Amniotic stem cell (primary cell): ENCODE measurements around the gene CCT3.
A peak's percentile ranks its signal among the peaks of the same experiment; 100 is the strongest.

Experiments used
- DNase-seq: peaks from one replicate; lab custom pipeline; 2025; lab: John Stamatoyannopoulos, UW

The CCT3 gene

GRCh38 chr1:156336242-156336641 lies 1.9 kb downstream of the CCT3 start:
- DNase-seq: no peak

- DNase-seq: peak; percentile 19
These were observed 14.9 kb downstream of the CCT3 start for GRCh38 chr1:156323179-156323578.

GRCh38 chr1:156320560-156320959 lies 17.5 kb downstream of the CCT3 start:
- DNase-seq: no peak

DNA sequence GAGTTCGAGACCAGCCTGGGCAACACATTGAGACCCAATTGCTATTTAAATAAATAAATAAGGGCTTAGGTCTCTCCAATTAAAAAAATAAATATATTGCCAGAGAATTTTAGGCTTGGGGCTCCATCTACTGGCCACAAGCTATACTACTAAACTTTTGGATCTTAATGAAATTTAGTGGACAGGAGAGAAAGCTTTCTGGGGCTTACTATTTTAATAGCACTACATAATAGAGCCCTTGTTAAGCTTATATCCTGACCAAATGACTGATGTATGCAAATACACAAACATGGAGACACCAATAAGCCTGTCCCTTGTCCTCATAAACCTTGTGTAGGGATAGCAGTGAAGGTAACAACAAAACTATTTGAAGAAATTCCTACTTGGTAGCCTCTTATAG lies 18.4 kb downstream of the CCT3 start:
- DNase-seq: no peak

DNA sequence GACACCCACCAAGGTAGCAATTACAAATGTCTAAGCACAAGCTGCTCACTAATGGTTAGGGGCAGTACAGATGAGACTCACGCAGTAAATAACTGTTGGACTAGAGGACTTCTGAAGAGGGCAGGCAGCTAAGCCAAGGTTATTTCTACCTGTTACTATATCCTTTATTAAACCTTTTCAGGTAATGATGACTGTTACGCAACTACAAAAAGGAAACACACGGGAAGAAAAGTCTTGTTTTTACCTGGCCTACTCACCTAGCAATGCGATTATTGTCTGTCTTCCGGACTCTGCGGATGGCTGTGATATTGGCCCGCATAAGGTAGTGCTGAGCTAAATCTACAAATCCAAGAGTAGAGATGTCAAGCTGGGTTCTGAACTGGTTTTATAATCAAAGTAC lies 21.2 kb downstream of the CCT3 start:
- no peak for DNase-seq

- DNase-seq: no peak
These were observed 27.1 kb downstream of the CCT3 start for GRCh38 chr1:156310962-156311361.

DNA sequence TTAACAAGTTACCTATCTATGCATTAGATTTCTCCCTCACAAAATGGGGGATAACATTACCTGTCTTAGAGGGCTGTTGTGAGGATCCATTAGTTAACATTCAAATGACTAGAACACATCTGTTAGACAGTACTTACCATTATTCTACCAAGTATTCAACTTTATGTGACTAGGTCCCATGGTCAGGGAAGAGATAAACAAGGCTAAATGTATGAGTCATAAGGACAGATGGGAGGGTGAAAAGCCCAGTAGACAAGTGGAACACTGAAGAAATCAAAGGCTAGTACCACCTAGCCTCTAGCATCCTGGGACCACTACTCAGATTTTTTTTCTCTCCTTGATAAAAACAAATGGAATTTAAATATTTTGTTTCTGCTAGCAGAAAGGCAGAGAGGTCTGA lies 30.0 kb downstream of the CCT3 start:
- no peak for DNase-seq

- no peak for DNase-seq
These were observed 32.9 kb downstream of the CCT3 start for GRCh38 chr1:156305215-156305614.

DNA sequence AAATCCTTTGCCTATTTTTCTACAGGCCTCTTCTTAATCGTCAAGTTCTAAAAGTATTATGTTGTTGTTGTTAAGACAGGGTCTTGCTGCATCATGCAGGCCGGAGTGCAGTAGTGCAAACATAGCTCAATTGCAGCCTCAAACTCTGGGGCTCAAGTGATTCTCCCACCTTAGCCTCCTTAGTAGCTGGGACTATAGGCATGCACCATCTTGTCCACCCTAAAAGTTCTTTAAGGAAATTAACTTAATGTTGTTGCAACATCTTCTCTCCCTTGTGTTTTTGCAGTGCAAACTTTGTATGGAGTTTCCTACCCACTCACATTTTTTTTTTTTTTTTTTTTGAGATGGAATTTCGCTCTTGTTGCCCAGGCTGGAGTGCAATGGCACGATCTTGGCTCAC lies 34.9 kb downstream of the CCT3 start:
- DNase-seq: no peak

DNA sequence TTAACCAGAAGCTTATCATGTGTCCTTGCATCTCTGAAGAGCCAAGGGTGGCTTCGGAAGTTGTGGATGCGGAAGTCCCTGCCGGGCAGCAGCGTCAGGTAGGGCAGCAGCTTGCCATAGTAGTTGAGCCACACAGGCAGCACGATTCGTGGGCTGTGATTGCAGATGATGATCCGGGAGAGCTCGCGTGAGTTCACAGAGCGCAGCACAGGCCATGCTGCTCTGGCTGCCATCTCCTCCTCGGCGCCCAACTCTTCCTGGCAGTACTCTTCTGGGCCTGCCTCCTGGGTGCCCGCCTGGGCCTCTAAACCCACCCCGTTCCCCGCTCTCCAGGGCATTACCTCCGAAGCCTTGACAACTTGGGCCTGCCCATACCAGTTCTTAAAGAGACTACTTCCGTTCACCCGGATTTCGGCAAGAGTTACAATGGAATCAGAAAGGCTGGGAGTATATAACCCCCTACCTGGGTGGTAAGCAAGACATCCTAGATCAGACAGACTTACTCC lies 39.2 kb downstream of the CCT3 start, which contains the start of gene VHLL:
VHLL (minus strand) TSS at position 456 of the 506 bp plus-strand sequence; CDS start at position 338, 118 bp downstream.
- no peak for DNase-seq

DNA sequence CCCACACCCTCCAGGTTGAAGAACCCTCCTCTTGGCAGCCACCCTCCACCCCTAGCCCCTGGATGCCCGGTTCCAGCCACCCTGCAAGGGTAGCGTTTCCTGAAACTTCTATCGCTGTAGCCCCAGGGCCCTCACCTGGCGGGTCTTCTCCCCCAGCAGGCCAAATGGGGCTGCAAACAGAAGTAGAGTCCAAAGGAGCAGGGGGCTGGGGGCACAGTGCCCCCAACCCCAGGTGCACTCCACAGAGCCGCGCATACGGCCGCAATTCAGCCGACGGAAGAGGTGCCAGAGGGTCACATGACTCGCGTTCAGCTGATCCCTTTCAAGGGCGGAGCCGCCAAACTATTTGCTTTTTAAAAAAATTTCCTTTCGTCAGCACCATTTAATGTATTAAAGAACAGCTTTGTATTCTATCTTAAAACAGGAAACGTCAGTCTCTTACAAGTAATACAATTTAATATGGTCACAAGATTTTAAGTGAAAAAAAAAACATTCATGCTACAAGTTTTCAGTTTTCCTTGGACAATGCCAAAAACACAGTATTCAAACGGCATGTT lies 42.6 kb downstream of the CCT3 start, which contains the start of gene GLMP:
GLMP (minus strand) TSS at position 289 of the 557 bp plus-strand sequence; CDS start at position 255, 34 bp downstream.
- DNase-seq: peak; percentile 17

- DNase-seq: no peak
These were observed 44.2 kb downstream of the CCT3 start for GRCh38 chr1:156293895-156294294.

- no peak for DNase-seq
These were observed 45.0 kb downstream of the CCT3 start for GRCh38 chr1:156293098-156293434.

DNA sequence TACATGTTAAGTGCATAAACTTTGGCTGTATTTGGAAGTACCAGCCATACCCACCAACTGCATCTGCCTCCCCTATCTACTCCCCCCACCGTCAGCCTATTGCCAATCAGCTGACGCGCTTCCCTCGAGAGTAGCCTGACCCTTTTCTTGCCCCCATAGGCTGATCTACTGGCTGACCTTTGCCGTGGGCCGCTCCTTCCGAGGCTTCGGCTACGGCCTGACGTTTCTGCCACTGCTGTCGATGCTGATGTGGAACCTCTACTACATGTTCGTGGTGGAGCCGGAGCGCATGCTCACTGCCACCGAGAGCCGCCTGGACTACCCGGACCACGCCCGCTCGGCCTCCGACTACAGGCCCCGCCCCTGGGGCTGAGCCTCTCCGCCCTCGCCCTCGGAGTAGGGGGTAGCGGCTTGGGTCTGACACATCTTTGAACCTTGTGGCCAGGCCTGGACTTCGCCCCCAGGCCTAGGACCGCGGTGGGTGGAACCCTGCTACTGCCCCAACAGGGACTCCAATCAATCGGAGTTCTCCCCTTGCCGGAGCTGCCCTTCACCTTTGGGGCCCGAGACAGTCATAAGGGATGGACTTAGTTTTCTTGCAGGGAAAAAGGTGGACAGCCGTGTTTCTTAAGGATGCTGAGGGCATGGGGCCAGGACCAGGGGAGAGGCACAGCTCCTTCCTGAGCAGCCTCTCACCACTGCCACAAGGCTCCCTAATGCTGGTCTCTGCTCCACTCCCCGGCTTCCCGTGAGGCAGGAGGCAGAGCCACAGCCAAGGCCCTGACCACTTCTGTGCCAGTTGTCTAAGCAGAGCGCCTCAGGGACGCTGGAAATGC lies 46.6 kb downstream of the CCT3 start:
- DNase-seq: peak; percentile 68

DNA sequence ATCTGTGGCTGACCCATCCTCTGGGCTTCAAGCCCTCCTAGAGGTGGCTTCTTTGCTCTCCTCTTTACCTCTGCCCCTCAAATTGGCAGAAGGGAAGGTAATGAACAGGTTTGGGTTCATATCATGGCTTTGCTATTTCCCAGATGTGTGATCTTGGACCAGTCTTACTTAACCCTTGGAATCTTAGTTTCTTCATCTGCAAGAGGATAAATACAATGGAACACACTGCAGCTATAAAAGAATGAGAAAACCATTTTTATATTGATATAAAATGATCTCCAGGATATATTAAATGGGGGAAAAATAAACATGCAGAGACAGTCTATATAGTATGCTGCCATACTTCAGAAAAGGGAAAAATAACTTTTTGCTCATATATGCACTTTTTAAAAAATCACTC lies 48.2 kb downstream of the CCT3 start:
- no peak for DNase-seq

- DNase-seq: no peak
These were observed 52.0 kb downstream of the CCT3 start for GRCh38 chr1:156286061-156286460.

DNA sequence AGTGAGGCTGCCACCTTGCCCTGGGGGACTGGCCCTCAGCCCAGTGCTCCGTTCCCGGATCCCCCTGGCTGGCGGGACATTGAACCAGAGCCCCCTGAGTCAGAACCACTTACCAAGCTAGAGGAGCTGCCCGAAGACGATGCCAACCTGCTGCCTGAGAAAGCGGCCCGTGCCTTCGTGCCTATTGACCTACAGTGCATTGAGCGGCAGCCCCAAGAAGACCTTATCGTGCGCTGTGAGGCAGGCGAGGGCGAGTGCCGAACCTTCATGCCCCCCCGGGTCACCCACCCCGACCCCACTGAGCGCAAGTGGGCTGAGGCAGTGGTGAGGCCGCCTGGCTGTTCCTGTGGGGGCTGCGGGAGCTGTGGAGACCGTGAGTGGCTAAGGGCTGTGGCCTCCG lies 52.7 kb downstream of the CCT3 start:
- no peak for DNase-seq

DNA sequence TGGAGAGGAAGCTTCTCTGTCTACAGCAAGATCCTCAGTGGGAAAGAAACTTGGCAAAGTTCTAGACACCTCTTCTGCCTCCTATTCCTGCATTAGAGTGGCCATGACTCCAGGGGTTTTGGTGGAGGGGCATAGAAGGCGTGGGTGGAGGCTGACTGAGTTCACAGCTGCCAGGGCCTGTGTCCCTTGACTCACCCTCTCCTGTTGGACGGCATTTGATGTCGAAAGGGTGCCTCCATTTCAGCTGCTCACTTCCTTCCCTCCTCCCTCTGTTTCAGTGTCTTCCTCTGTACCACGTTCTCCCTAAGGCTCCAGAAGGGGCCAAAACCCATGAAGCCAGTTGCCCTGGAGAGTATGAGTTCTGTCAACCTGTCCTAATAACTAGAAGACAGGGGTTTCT lies 53.3 kb downstream of the CCT3 start:
- DNase-seq: no peak

- no peak for DNase-seq
These were observed 54.0 kb downstream of the CCT3 start, which contains the start of gene TMEM79 for GRCh38 chr1:156284112-156284511. TMEM79 (plus strand) TSS chr1:156284325; CDS start chr1:156285227, 902 bp downstream.

GRCh38 chr1:156283521-156283920 lies 54.6 kb downstream of the CCT3 start:
- DNase-seq: no peak

DNA sequence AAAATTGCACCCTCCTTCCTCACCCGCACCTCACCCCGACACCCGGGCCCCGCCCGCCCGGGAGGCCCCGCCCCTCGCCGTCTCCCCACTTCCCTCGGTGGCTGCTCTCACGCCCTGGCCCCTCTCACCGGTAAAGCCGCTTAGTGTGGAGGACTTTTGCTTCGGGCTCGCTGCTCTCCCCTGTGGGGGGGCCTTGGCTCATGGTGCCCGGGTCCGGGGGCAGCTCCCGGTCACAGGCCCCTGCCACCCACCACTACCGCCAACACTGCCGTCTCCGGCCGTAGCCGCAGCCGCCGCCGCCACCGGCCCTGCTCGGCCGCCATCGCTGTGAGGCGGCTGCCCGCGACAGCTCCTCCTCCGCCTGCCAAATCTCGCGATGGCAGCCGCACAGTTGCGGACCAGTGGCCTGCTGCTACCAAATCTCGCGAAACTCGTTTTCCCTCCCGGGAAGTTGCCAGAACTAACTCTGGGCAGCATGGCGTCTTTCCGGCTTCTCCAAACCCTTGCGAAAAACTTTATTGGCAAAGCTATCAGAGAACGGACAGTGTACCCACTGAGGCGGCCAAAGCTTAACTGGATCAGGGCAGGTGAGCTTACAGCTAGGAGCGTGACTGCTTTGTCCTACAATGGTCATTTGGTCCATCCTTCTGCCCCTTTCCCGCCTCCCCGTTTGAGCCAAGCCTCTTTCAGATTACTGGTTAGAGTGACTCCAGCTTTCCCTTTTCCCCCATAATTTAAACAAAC lies 55.4 kb downstream of the CCT3 start, which contains the start of gene SMG5:
SMG5 (minus strand) TSS at position 347 of the 744 bp plus-strand sequence; CDS start at position 202, 145 bp downstream.
- DNase-seq: peak; percentile 97

GRCh38 chr1:156281693-156282478 lies 56.2 kb downstream of the CCT3 start:
- no peak for DNase-seq
